Gastroesophageal sphincter (tissue), 3 donors: ENCODE measurements around the gene PTPN20.
"Not testable (repeated sequence)": the region's sequence is repeated elsewhere in the genome, so short reads cannot be mapped to it uniquely, and the experiment has no call there.

ENCODE experiments used
- CTCF ChIP-seq, 4 experiments: fragments of 200-600 bp in 2 of 4; fragments of 450-650 bp in 2 of 4; sonication (generic) in 1 of 4; IDR thresholded peaks; one replicate each; pipeline ENCODE4 v1.5.1; 2017 to 2019; ENCODE audit warnings: antibody characterized with exemption in 4 of 4, mild to moderate bottlenecking in 2 of 4, moderate library complexity in 2 of 4
- EP300 ChIP-seq: sonication (generic); formaldehyde crosslinking; IDR thresholded peaks from one replicate; pipeline ENCODE4 v1.6.1; 2017; ENCODE audit warnings: antibody characterized with exemption, mild to moderate bottlenecking

- not testable (repeated sequence) for TF ChIP-seq CTCF (IDR thresholded peaks at IDR 0.05); EP300
These were observed 76.2 kb downstream of the PTPN20 start for GRCh38 chr10:46987233-46987924.
